NCI-H2227 (cell line): ENCODE results near the gene ASPSCR1.

ENCODE experiments used
- DNase-seq: peaks from one replicate; lab custom pipeline; 2025; ENCODE audit not compliant: unreplicated experiment; lab: John Stamatoyannopoulos, UW

Gene ASPSCR1

GRCh38 chr17:81960130-81960958 lies 17.1 kb upstream of the ASPSCR1 start:
- DNase-seq = no peak

- DNase-seq = peak; percentile 77
Observed at GRCh38 chr17:81961087-81961511, 16.3 kb upstream of the ASPSCR1 start, which contains the start of gene NOTUM. Gene NOTUM (minus strand): TSS chr17:81961187. CDS start chr17:81960909, 278 bp downstream.

GRCh38 chr17:81961521-81962498 lies 15.6 kb upstream of the ASPSCR1 start:
- DNase-seq = no peak

GRCh38 chr17:81962499-81963441 lies 14.7 kb upstream of the ASPSCR1 start:
- no peak for DNase-seq

GRCh38 chr17:81964081-81964849 lies 13.2 kb upstream of the ASPSCR1 start:
- DNase-seq = no peak

- DNase-seq = peak; percentile 84
Observed at GRCh38 chr17:81966343-81967243, 10.8 kb upstream of the ASPSCR1 start.

GRCh38 chr17:81967244-81967532 lies 10.2 kb upstream of the ASPSCR1 start:
- no peak for DNase-seq

GRCh38 chr17:81967533-81968395 lies 9.7 kb upstream of the ASPSCR1 start:
- DNase-seq = peak; percentile 62

GRCh38 chr17:81968396-81968745 lies 9.1 kb upstream of the ASPSCR1 start:
- DNase-seq = no peak

GRCh38 chr17:81968850-81969812 lies 8.3 kb upstream of the ASPSCR1 start:
- no peak for DNase-seq

GRCh38 chr17:81973432-81973831 lies 4.0 kb upstream of the ASPSCR1 start:
- no peak for DNase-seq

- DNase-seq = peak; percentile 55
Observed at GRCh38 chr17:81976332-81977210, 858 bp upstream of the ASPSCR1 start.

- DNase-seq = no peak
Observed at GRCh38 chr17:81978524-81979298, 1.3 kb downstream of the ASPSCR1 start.

GRCh38 chr17:81980122-81980521 lies 2.7 kb downstream of the ASPSCR1 start:
- DNase-seq = no peak

- DNase-seq = no peak
Observed at GRCh38 chr17:81980707-81981343, 3.4 kb downstream of the ASPSCR1 start.
